ENCODE data around the gene CRAMP1.
A peak's percentile ranks its signal among the peaks of the same experiment; 100 is the strongest.

Gene CRAMP1

GRCh38 chr16:1657841-1658240 lies 45.7 kb downstream of the CRAMP1 start:
- DNase-seq, result no peak

GRCh38 chr16:1659031-1659430 lies 46.9 kb downstream of the CRAMP1 start:
- DNase-seq, result no peak

DNA sequence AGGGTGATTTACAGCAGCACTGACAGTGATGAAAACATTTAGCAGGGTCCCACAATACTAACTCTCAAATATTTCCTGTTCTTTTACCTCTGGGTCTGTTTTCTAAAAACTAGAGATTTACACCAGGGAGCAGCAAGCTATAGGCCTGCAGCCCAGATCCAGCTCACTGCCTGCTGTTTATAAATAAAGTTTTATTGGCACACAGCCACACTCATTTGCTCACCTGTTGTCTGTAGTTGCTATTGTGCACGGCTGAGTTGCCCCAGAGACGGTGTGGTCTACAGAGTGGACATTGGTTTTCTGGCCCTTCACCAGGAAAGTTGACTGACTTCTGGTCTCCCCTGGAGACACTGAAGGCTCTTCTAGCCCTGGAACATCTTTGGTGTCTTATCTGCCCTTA lies 49.7 kb downstream of the CRAMP1 start:
- DNase-seq, result no peak

DNA sequence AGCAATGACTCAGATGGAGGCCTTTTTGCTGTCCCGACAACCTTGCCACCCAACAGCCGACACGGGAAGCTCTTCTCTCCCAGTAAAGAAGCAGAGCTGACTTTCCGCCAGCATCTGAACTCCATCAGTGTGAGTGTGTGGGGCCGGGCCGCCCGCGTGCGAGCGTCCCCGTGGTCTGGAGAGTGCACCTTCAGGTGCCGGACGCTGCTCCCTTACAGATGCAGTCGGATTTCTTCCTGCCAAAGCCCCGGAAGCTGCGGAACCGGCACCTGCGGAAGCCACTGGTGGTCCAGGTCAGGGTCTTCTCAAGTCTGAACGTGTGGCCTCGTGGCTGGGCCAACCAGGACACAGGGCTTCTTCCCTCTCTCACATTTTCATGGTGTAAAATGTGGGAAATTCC lies 50.4 kb downstream of the CRAMP1 start:
- no peak for DNase-seq

GRCh38 chr16:1665829-1666228 lies 53.7 kb downstream of the CRAMP1 start:
- DNase-seq, result no peak

GRCh38 chr16:1666316-1666715 lies 54.2 kb downstream of the CRAMP1 start:
- no peak for DNase-seq

- no peak for DNase-seq
These were observed 55.1 kb downstream of the CRAMP1 start for GRCh38 chr16:1667271-1667670.

DNA sequence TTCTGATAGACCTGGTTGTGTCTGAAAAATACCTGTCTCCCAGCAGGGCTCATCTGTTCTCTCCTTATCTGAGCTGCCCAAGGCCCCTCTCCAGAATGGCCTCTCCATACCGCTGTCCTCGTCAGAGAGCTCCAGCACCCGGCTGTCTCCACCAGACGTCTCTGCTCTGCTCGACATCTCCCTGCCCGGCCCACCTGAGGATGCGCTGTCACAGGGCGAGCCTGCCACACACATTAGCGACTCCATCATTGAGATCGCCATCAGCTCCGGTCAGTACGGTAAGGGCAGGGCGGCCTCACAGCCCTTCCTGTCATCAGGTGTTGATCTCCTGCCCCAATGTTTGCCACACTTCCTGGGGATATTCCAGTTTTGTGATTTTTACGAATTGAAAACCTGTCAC lies 55.8 kb downstream of the CRAMP1 start:
- no peak for DNase-seq

GRCh38 chr16:1668612-1669319 lies 56.6 kb downstream of the CRAMP1 start:
- no peak for DNase-seq

GRCh38 chr16:1669698-1670097 lies 57.5 kb downstream of the CRAMP1 start:
- DNase-seq, result no peak

DNA sequence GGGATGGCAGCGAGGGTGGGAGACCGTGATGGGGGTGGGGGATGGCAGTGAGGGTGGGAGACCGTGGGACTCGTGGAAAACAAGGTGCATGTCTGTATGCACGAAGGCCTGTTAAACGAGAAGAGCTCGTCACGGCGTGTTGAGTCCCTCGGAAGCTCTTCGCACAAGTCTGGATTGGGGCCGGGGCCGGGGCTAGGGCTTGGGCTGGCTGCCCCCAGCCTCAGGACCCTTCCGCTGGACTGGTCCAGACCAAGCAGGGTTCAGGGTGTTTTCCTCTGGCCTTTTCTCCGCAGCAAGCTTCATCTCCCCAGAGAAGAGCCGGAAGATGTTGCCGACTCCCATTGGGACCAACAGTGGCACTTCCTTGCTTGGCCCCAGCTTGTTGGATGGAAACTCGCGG lies 58.2 kb downstream of the CRAMP1 start:
- no peak for DNase-seq

GRCh38 chr16:1670866-1671265 lies 58.7 kb downstream of the CRAMP1 start:
- DNase-seq, result no peak

GRCh38 chr16:1673424-1674151 lies 61.4 kb downstream of the CRAMP1 start:
- no peak for DNase-seq

- DNase-seq, result no peak
These were observed 62.1 kb downstream of the CRAMP1 start for GRCh38 chr16:1674306-1674705.

DNA sequence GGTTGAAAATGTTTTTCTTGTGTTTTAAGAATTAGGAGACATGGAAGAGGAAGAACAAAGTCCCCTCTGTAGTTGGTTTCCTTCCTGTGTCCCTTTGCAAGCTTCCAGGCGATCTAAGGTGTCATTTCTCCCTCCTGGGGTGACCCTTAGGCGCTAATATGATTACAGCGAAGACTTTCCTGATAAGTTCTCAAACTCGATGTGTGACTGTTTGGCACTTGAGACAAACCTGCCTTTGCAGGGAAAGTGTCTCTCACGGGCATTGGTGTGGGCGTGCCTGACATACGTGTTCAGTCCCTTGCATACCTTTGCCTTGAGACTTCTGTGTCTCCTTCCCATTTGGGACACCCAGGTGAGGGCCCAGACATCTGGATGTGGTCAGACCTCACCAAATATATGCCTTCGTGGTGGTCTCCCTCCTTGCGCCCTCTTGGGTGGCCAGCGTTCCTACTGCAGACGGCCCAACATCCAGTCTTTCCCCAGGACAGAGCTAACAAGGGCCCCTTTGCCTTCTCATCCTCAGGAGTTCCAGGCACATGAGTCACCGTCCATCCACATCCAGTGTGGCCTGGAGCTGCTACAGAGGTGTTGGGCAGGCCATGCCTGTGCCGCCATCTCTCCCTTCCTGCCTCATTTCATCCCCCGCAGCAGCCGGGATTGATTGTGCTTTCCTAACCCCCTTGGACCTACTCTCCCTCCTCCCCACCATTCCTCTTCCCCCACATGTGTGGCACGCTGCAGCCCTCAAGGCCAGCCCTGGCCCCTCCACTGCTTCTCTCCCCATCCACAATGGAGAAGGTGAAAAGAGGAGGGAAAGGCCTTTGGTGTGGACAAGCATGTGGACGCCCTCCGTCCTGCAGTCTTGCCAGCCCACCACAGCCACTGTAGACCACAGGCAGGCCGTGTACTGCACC lies 62.8 kb downstream of the CRAMP1 start:
- no peak for DNase-seq

DNA sequence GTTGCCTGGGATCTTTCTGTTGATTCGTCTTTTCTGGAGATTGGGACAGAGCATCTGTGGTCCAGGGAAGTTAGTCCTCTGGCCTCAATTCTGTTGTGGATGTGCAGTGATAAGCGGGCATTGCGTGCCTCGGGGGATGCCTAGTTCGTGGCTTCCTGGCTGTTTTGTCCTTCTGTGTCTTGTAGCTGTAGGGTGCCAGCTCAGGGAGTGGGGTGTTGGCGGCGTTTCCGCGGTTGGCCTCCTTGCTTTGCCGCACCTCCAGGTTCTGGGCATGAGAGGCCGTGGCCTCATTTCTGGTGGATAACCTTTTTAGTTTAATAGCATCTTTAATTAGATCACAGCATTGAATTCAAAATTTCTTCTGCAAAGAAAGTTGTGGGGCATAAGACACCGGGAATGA lies 64.5 kb downstream of the CRAMP1 start:
- no peak for DNase-seq

DNA sequence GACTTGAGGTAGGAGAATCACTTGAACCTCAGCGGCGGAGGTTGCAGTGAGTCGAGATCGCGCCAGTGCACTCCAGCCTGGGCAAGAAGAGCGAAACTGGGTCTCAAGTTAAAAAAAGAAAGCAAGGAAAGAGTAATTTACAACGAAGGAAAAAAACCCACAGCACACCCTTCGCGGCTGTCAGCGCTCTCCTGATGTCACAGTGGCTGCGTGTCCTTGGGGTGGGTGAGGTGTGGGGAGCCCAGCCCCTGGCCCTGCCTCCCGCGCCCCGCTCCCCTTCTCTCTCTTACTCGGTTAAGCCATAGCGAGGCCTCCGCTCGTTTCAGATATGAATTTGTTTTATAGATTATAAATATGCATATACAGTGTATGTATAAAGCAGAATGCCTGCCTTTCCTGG lies 65.2 kb downstream of the CRAMP1 start:
- no peak for DNase-seq

GRCh38 chr16:1677942-1678499 lies 65.9 kb downstream of the CRAMP1 start, which contains the start of gene JPT2:
Gene JPT2, plus strand, starts transcription at chr16:1678279. Its CDS starts 34 bp downstream, at chr16:1678313.
- DNase-seq, result peak; percentile 95

- peak; percentile 56 to 60 for DNase-seq
These were observed 66.4 kb downstream of the CRAMP1 start for GRCh38 chr16:1678500-1679098.

DNA sequence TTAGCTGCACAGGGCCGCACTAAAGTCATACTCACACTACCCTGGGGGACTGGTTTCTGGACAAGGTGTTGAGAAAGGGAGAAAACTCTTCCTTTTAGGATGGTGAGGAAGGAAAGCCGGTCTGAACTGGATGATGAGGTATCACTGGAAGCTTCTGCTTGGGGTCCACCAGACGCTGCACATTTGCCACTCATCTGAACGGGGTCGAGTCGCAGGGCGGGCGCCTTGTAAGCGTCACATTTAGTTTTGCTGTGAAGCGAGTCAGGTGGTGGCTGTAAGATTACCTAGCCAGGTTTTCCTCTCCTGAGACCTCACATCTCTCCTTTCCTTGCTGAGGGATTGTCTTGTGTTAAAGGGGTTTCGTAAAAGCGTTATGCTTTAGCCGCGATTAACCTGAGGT lies 68.2 kb downstream of the CRAMP1 start:
- DNase-seq, result no peak

DNA sequence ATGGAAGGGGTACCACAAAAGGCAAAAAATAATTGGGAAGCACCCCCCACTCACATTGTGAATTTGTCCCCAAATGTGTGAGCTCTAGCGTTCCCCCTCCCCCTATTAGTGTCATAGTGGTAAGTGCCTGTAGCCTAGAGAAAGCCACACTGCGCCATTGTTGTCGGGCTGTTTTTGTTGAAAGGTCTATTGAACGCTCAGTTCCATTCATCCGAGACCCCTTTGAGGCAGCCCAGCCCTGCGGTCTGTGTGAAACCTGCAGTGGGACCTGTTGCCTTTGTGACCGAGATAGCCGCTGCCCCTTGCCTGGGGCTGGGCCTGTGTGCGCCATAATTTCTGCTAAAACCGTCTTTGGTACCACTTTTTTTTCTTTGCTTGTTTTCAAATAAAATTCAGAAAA lies 68.9 kb downstream of the CRAMP1 start:
- DNase-seq, result no peak

DNA sequence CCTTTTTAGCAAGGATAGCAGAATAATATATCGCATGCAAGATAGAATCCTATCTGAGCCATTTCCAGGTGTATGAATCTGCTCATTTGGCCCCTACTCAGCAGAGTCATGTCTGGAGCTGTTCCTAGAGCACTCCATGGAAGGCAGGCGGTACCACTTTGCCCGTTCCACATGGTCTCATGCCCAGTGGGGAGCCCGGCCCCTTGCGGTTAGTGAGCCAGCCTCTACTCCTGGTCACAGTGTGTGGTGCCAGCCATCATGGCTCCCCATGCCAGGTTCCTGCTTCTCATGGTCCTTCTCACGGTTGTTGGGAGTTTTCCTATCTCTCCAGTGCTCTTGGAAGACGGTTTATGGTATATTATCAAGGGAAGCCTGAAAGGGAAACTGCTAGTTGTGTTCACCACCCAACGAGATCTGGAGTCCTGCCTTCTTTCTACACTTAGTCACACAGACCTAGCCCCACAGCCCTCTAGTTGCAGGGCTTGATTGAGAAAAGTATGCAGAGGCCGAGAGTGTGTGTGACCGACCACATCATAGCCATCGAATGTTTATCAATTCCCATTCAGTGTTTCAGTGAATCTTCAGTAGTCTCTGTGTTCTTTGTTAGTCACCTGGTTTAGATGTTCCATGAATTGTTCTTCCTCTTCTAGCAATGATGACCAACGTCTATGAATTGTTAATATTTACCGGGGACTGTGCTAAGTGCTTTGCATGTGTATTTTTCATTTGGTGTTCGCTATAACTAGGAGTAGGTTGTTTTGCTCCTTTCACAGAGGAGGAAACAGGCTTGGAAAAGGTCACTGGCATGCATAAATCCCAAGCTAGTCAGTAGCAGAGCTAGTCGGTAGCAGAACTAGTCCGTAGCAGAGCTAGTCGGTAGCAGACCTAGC lies 75.5 kb downstream of the CRAMP1 start:
- DNase-seq, result no peak

All from activated CD4-positive, alpha-beta T cell treated with anti-CD3 and anti-CD28 coated beads for 4 hours (primary cell).